Tibial nerve (tissue), 4 donors: ENCODE data around the gene SRGAP2. TPM values are rescaled to one million over a fixed set of nuclear protein-coding genes. Genes with fewer than 3 reads are reported as not detected.
"Not testable (repeated sequence)": the region's sequence is repeated elsewhere in the genome, so short reads cannot be mapped to it uniquely, and the experiment has no call there.

Experiments
- DNase-seq, 2 donors: peaks; one replicate each; pipeline ENCODE4 v3.0.0-alpha.2; 2019; ENCODE audit warnings: low spot score in 2 of 2
- H3K27ac ChIP-seq, 4 donors: fragments of 200-600 bp; sonication (generic) in 3 of 4; one replicate each; pipeline ENCODE4 v1.5.1; 2017 to 2019; ENCODE audit warnings: mild to moderate bottlenecking in 1 of 4
- H3K27me3 ChIP-seq, 2 donors: fragments of 200-600 bp; sonication (generic) in 1 of 2; one replicate each; pipeline versions ENCODE4 v1.5.1 to v1.6.0; 2017 to 2019
- H3K36me3 ChIP-seq, 3 donors: fragments of 200-600 bp; sonication (generic); one replicate each; pipeline ENCODE4 v1.5.1; 2018 to 2019
- H3K4me1 ChIP-seq, 4 donors: fragments of 200-600 bp; sonication (generic) in 3 of 4; one replicate each; pipeline ENCODE4 v1.5.1; 2017 to 2019
- H3K4me3 ChIP-seq, 4 donors: fragments of 200-600 bp; sonication (generic) in 3 of 4; one replicate each; pipeline ENCODE4 v1.5.1; 2017 to 2019; ENCODE audit warnings: mild to moderate bottlenecking in 1 of 4, moderate library complexity in 1 of 4
- H3K9me3 ChIP-seq, 4 donors: fragments of 200-600 bp; sonication (generic) in 3 of 4; one replicate each; pipeline ENCODE4 v1.5.1; 2017 to 2019
- CTCF ChIP-seq, 5 experiments: fragments of 200-600 bp in 3 of 5; fragments of 450-650 bp in 2 of 5; sonication (generic) in 3 of 5; IDR thresholded peaks; one replicate each; pipeline ENCODE4 v1.5.1; 2016 to 2019; ENCODE audit warnings: antibody characterized with exemption in 5 of 5, mild to moderate bottlenecking in 3 of 5, moderate library complexity in 2 of 5
- EP300 ChIP-seq, 2 donors: sonication (generic); formaldehyde crosslinking; IDR thresholded peaks; one replicate each; pipeline ENCODE4 v1.6.1; 2017; ENCODE audit warnings: antibody characterized with exemption in 2 of 2, mild to moderate bottlenecking in 1 of 2
- WGBS, 2 donors: methylation state at CpG; one replicate each; pipeline ENCODE4 v1.1.5; 2018; 5-methylcytosine and 5-hydroxymethylcytosine counted together
- total RNA-seq, 4 donors: library from RNA; depleted of rRNA; stranded (reverse); fragments of >200 nt; gene quantifications; one replicate each; pipeline ENCODE4 v1.1.0, GENCODE V29; 2016

Gene SRGAP2
- total RNA-seq, 4 donors from 2014 or later: 98.1 to 114 (median 103) TPM

GRCh38 chr1:206183788-206184187 lies 19.6 kb upstream of the SRGAP2 start:
- H3K27ac ChIP-seq, H3K36me3 ChIP-seq, H3K4me3 ChIP-seq, H3K9me3 ChIP-seq, H3K4me1 ChIP-seq, DNase-seq, H3K27me3 ChIP-seq: not testable (repeated sequence)
- no CpG with 5 or more reads among the region's 2 CpGs for WGBS, 2 donors

- not testable (repeated sequence) for H3K36me3 ChIP-seq, H3K4me3 ChIP-seq, H3K27me3 ChIP-seq, DNase-seq, H3K4me1 ChIP-seq, H3K9me3 ChIP-seq, H3K27ac ChIP-seq
- WGBS, 2 donors: no CpG with 5 or more reads among the region's 3 CpGs
These were observed 17.6 kb upstream of the SRGAP2 start for GRCh38 chr1:206185778-206186177.

GRCh38 chr1:206186826-206187225 lies 16.5 kb upstream of the SRGAP2 start:
- WGBS, 2 donors: 81 to 88% methylated on average over 2 to 3 of the region's 4 CpGs
- DNase-seq, H3K27me3 ChIP-seq: not testable (repeated sequence)

GRCh38 chr1:206195182-206195581 lies 8.2 kb upstream of the SRGAP2 start:
- H3K27me3 ChIP-seq, H3K4me1 ChIP-seq, DNase-seq, H3K27ac ChIP-seq, H3K36me3 ChIP-seq, H3K4me3 ChIP-seq, H3K9me3 ChIP-seq: not testable (repeated sequence)
- WGBS, 2 donors: no CpG with 5 or more reads among the region's 2 CpGs

More at GRCh38 chr1:206186826-206187225, 16.5 kb upstream of the SRGAP2 start:
- not testable (repeated sequence) for H3K36me3 ChIP-seq, H3K4me1 ChIP-seq, H3K9me3 ChIP-seq, H3K4me3 ChIP-seq, H3K27ac ChIP-seq

GRCh38 chr1:206196748-206197424 lies 6.5 kb upstream of the SRGAP2 start:
- not testable (repeated sequence) for H3K36me3 ChIP-seq, H3K27ac ChIP-seq, H3K4me1 ChIP-seq, DNase-seq, H3K9me3 ChIP-seq, H3K27me3 ChIP-seq, H3K4me3 ChIP-seq
- WGBS, 2 donors: 86 to 90% methylated on average over 3 of the region's 3 CpGs

GRCh38 chr1:206202789-206203363 lies 465 bp upstream of the SRGAP2 start, which contains the start of gene FAM72A:
TSS of gene FAM72A (minus strand) at chr1:206202839. CDS start at chr1:206202025, 814 bp downstream.
- H3K9me3 ChIP-seq: not testable (repeated sequence)
- WGBS, 2 donors: 0 to 2% methylated on average over 11 to 14 of the region's 36 CpGs
- TF ChIP-seq EP300 (IDR thresholded peaks at IDR 0.05) (peak in 1 of 2 donors; percentile 19), CTCF (IDR thresholded peaks at IDR 0.05) (peak in 2 of 5 experiments; percentile 12 to 50)

GRCh38 chr1:206204159-206204511 lies 794 bp downstream of the SRGAP2 start:
- H3K9me3 ChIP-seq, H3K27me3 ChIP-seq, DNase-seq, H3K4me1 ChIP-seq, H3K36me3 ChIP-seq: not testable (repeated sequence)
- Histone ChIP-seq H3K27ac (peak overlapping the region in 2 of 4 donors; percentile 76 to 88), H3K4me3 (peak overlapping the region; percentile 32 to 51 (median 38))
- no CpG with 5 or more reads among the region's 25 CpGs for WGBS, 2 donors

More at GRCh38 chr1:206202789-206203363, 465 bp upstream of the SRGAP2 start, which contains the start of gene FAM72A:
- H3K4me3 ChIP-seq: peak within 1 kb of the TSS in 3 of 4 donors; percentile 43 to 62 (median 55)
- peak; percentile 94 to 96 for DNase-seq
- not testable (repeated sequence) for H3K4me1 ChIP-seq, H3K27me3 ChIP-seq, H3K36me3 ChIP-seq
- H3K27ac ChIP-seq: peak within 1 kb of the TSS; percentile 78 to 95 (median 86)

GRCh38 chr1:206204871-206205270 lies 1.5 kb downstream of the SRGAP2 start:
- H3K36me3 ChIP-seq, H3K4me1 ChIP-seq, DNase-seq, H3K27me3 ChIP-seq, H3K9me3 ChIP-seq: not testable (repeated sequence)
- peak overlapping the region; percentile 39 to 58 (median 43) for H3K4me3 ChIP-seq
- WGBS, 2 donors: 6% methylated on average over 5 to 7 of the region's 25 CpGs
- H3K27ac ChIP-seq: peak overlapping the region; percentile 77 to 92 (median 82)

GRCh38 chr1:206205569-206205968 lies 2.2 kb downstream of the SRGAP2 start:
- Histone ChIP-seq H3K27ac (peak overlapping the region in 3 of 4 donors; percentile 19 to 64 (median 43)), H3K4me3 (peak overlapping the region in 2 of 4 donors; percentile 26 to 47)
- H3K36me3 ChIP-seq, DNase-seq, H3K27me3 ChIP-seq, H3K9me3 ChIP-seq, H3K4me1 ChIP-seq: not testable (repeated sequence)
- no CpG with 5 or more reads among the region's 31 CpGs for WGBS, 2 donors

- not testable (repeated sequence) for H3K4me1 ChIP-seq, H3K9me3 ChIP-seq, H3K4me3 ChIP-seq, H3K36me3 ChIP-seq, H3K27me3 ChIP-seq, H3K27ac ChIP-seq
- DNase-seq: peak in 1 of 2 donors; percentile 12
- WGBS, 2 donors: no CpG with 5 or more reads among the region's 1 CpG
These were observed 7.5 kb downstream of the SRGAP2 start for GRCh38 chr1:206210802-206211201.

GRCh38 chr1:206215600-206216392 lies 12.5 kb downstream of the SRGAP2 start:
- not testable (repeated sequence) for H3K36me3 ChIP-seq, H3K4me1 ChIP-seq, H3K4me3 ChIP-seq, H3K27me3 ChIP-seq, H3K27ac ChIP-seq, H3K9me3 ChIP-seq, DNase-seq
- WGBS, 2 donors: 53 to 59% methylated on average over 4 of the region's 7 CpGs

- not testable (repeated sequence) for H3K9me3 ChIP-seq, H3K4me3 ChIP-seq, H3K27ac ChIP-seq, H3K4me1 ChIP-seq, H3K36me3 ChIP-seq, H3K27me3 ChIP-seq, DNase-seq
- WGBS, 2 donors: 63 to 87% methylated on average over 2 of the region's 3 CpGs
These were observed 14.9 kb downstream of the SRGAP2 start for GRCh38 chr1:206218285-206218684.
